Loucy (cell line): Measurements from ENCODE around the gene KIF21A.

Experiments used
- H2AFZ ChIP-seq: fragments of 200-600 bp; sonication (generic); 2 replicates; pipeline ENCODE4 v1.6.0; 2016; ENCODE audit warnings: antibody characterized with exemption, mild to moderate bottlenecking, low read length, moderate library complexity
- H3F3A ChIP-seq: fragments of 200-600 bp; 2 replicates; pipeline ENCODE4 v1.6.0; 2016; ENCODE audit warnings: antibody characterized with exemption, low read depth, mild to moderate bottlenecking
- H3K27me3 ChIP-seq: fragments of 200-600 bp; sonication (generic); 2 replicates; pipeline ENCODE4 v1.6.1; 2014; ENCODE audit warnings: low read length, mild to moderate bottlenecking; ENCODE audit not compliant: insufficient read depth, poor library complexity, severe bottlenecking
- H3K36me3 ChIP-seq: fragments of 200-600 bp; sonication (generic); 2 replicates; pipeline ENCODE4 v1.6.1; 2016; ENCODE audit warnings: low read length; ENCODE audit not compliant: insufficient read depth
- H3K4me1 ChIP-seq: fragments of 200-600 bp; sonication (generic); 2 replicates; pipeline ENCODE4 v1.5.1; 2014; ENCODE audit warnings: low read length, mild to moderate bottlenecking; ENCODE audit not compliant: insufficient read depth, poor library complexity, severe bottlenecking
- H3K4me2 ChIP-seq: fragments of 200-600 bp; sonication (generic); 2 replicates; pipeline ENCODE4 v1.6.0; 2014; ENCODE audit warnings: antibody characterized with exemption, low read length, low read depth, mild to moderate bottlenecking; ENCODE audit not compliant: poor library complexity, severe bottlenecking
- H3K4me3 ChIP-seq: fragments of 200-600 bp; sonication (generic); 2 replicates; pipeline ENCODE4 v1.5.1; 2014; ENCODE audit warnings: low read length, mild to moderate bottlenecking, mixed read lengths; ENCODE audit not compliant: poor library complexity, severe bottlenecking
- H3K79me2 ChIP-seq: fragments of 200-600 bp; sonication (generic); 2 replicates; pipeline ENCODE4 v1.6.1; 2014; ENCODE audit warnings: low read length; ENCODE audit not compliant: insufficient read depth
- H3K9ac ChIP-seq: fragments of 200-600 bp; sonication (generic); 2 replicates; pipeline ENCODE4 v1.6.0; 2014; ENCODE audit warnings: mild to moderate bottlenecking, low read depth, low read length, moderate library complexity; ENCODE audit not compliant: poor library complexity, severe bottlenecking
- H3K9me2 ChIP-seq: fragments of 200-600 bp; sonication (generic); replicated peaks from 2 replicates; pipeline ENCODE4 v1.6.1; 2016; ENCODE audit warnings: low read depth, low read length, mixed read lengths
- H3K9me3 ChIP-seq: fragments of 200-600 bp; sonication (generic); 2 replicates; pipeline ENCODE4 v1.6.1; 2014; ENCODE audit warnings: mild to moderate bottlenecking, antibody characterized with exemption, low read length, low read depth; ENCODE audit not compliant: insufficient read depth
- H4K20me1 ChIP-seq: fragments of 200-600 bp; sonication (generic); 2 replicates; pipeline ENCODE4 v1.6.0; 2014; ENCODE audit warnings: antibody characterized with exemption, low read length, mild to moderate bottlenecking; ENCODE audit not compliant: insufficient read depth, poor library complexity, severe bottlenecking
- CTCF ChIP-seq: fragments of 200-600 bp; sonication (generic); conservative IDR thresholded peaks from 2 replicates; pipeline ENCODE4 v1.5.1; 2014; ENCODE audit warnings: mild to moderate bottlenecking, antibody characterized with exemption, low read length
- EZH2phosphoT487 ChIP-seq: fragments of 200-600 bp; IDR thresholded peaks from 2 replicates; pipeline ENCODE4 v1.6.1; 2018; ENCODE audit warnings: antibody characterized with exemption, mild to moderate bottlenecking, moderate library complexity, borderline replicate concordance

The KIF21A gene

GRCh38 chr12:39287817-39288216, 155.1 kb downstream of the KIF21A start:
- Histone ChIP-seq H3K79me2 (no peaks in the 10 kb centered on the region), H3K4me2 (no peak overlapping the region), H3K9me2 (no peaks in the 10 kb centered on the region), H3K27me3 (no peaks in the 10 kb centered on the region), H4K20me1 (no peaks in the 10 kb centered on the region), H3K9ac (no peak overlapping the region), H3K4me1 (no peaks in the 10 kb centered on the region), H2AFZ (no peak overlapping the region), H3F3A (no peaks in the 10 kb centered on the region), H3K36me3 (no peaks in the 10 kb centered on the region), H3K9me3 (no peaks in the 10 kb centered on the region), H3K4me3 (no peak overlapping the region)
- TF ChIP-seq CTCF: no peak
- TF ChIP-seq EZH2phosphoT487: no peak

- H3K27me3 ChIP-seq: no peaks in the 10 kb centered on the region
- H3K4me1 ChIP-seq: no peaks in the 10 kb centered on the region
- TF ChIP-seq CTCF: no peak
- no peak for TF ChIP-seq EZH2phosphoT487
Observed at GRCh38 chr12:39287409-39287808, 155.5 kb downstream of the KIF21A start.

GRCh38 chr12:39278426-39278825, 164.5 kb downstream of the KIF21A start:
- Histone ChIP-seq H3K4me2 (no peak overlapping the region), H3K27me3 (no peaks in the 10 kb centered on the region), H3K4me3 (no peak overlapping the region), H4K20me1 (no peaks in the 10 kb centered on the region), H3K4me1 (no peaks in the 10 kb centered on the region), H3K9me3 (no peaks in the 10 kb centered on the region), H3K79me2 (no peaks in the 10 kb centered on the region), H3K9ac (no peak overlapping the region), H3K36me3 (no peaks in the 10 kb centered on the region), H3F3A (no peaks in the 10 kb centered on the region), H2AFZ (no peak overlapping the region), H3K9me2 (no peaks in the 10 kb centered on the region)
- TF ChIP-seq CTCF: no peak

More at GRCh38 chr12:39287409-39287808, 155.5 kb downstream of the KIF21A start:
- no peaks in the 10 kb centered on the region for H3K79me2 ChIP-seq
- no peak overlapping the region for H3K4me3 ChIP-seq
- no peaks in the 10 kb centered on the region for H3K9me2 ChIP-seq
- H2AFZ ChIP-seq: no peak overlapping the region
- no peaks in the 10 kb centered on the region for H3F3A ChIP-seq
- H3K36me3 ChIP-seq: no peaks in the 10 kb centered on the region
- no peaks in the 10 kb centered on the region for H4K20me1 ChIP-seq
- no peak overlapping the region for H3K4me2 ChIP-seq
- no peaks in the 10 kb centered on the region for H3K9me3 ChIP-seq
- no peak overlapping the region for H3K9ac ChIP-seq
